Cardiac muscle cell (in vitro differentiated cells and primary cell): ENCODE data around the gene S100A14. TPM values are rescaled to one million over a fixed set of nuclear protein-coding genes. Genes with fewer than 3 reads are reported as not detected.

ENCODE experiments used
- DNase-seq, 2 donors: peaks; one replicate each; pipeline versions ENCODE4 v3.0.0 to v3.0.0-alpha.2; 2010 to 2017; ENCODE audit warnings: low read depth in 1 of 2, low spot score in 1 of 2
- H3K27ac ChIP-seq: fragments of 200-600 bp; sonication (generic); 2 replicates; pipeline ENCODE4 v1.5.1; 2016
- H3K27me3 ChIP-seq: fragments of 200-600 bp; sonication (generic); 2 replicates; pipeline ENCODE4 v1.6.0; 2016; ENCODE audit warnings: control low read depth
- H3K36me3 ChIP-seq: fragments of 200-600 bp; sonication (generic); 2 replicates; pipeline ENCODE4 v1.5.1; 2016; ENCODE audit warnings: control low read depth
- H3K4me1 ChIP-seq: fragments of 200-600 bp; sonication (generic); 2 replicates; pipeline ENCODE4 v1.8.1; 2017; ENCODE audit warnings: low read depth, mild to moderate bottlenecking, mixed run types
- H3K4me3 ChIP-seq: fragments of 200-600 bp; sonication (generic); 2 replicates; pipeline ENCODE4 v1.5.1; 2016; ENCODE audit warnings: mild to moderate bottlenecking
- H3K9me3 ChIP-seq: fragments of 200-600 bp; sonication (generic); 2 replicates; pipeline ENCODE4 v1.5.1; 2017; ENCODE audit warnings: low read depth, mild to moderate bottlenecking, control low read depth
- CTCF ChIP-seq: IDR thresholded peaks from 2 replicates; pipeline ENCODE4 v1.5.1; 2012; ENCODE audit warnings: low read depth, mild to moderate bottlenecking, low read length
- polyA plus RNA-seq: library from polyadenylated mRNA; unstranded; fragments of >200 nt; fragmentation: Nextera tagmentation; extraction: Ambion mirVana; gene quantifications from 2 replicates; pipeline ENCODE4 v1.2.1, GENCODE V29; 2016
- total RNA-seq: library from RNA; depleted of rRNA; stranded (reverse); fragments of >200 nt; gene quantifications from 2 replicates; pipeline ENCODE4 v1.2.3, GENCODE V29; 2016

The S100A14 gene
- total and polyA plus RNA-seq, 2 experiments from 2014 or later = 0.51 to 0.70 TPM

GRCh38 chr1:153638261-153638660, 22.1 kb upstream of the S100A14 start:
- no peak for DNase-seq
- Histone ChIP-seq H3K27ac (no peak overlapping the region), H3K4me3 (no peak overlapping the region), H3K36me3 (peaks cover 64% of the 10 kb centered on the region), H3K4me1 (peaks cover 20% of the 10 kb centered on the region), H3K27me3 (no peaks in the 10 kb centered on the region), H3K9me3 (no peaks in the 10 kb centered on the region)
- no peak for TF ChIP-seq CTCF

- peak overlapping the region; percentile 10 for H3K4me3 ChIP-seq
- no peak for TF ChIP-seq CTCF
Observed at GRCh38 chr1:153636312-153636711, 20.2 kb upstream of the S100A14 start.

GRCh38 chr1:153635872-153636271, 19.7 kb upstream of the S100A14 start:
- Histone ChIP-seq H3K27ac (peak overlapping the region; percentile 44), H3K27me3 (no peaks in the 10 kb centered on the region), H3K4me1 (peaks cover 20% of the 10 kb centered on the region), H3K4me3 (peak overlapping the region; percentile 10), H3K9me3 (no peaks in the 10 kb centered on the region), H3K36me3 (peaks cover 41% of the 10 kb centered on the region)
- no peak for DNase-seq
- TF ChIP-seq CTCF = no peak

More at GRCh38 chr1:153636312-153636711, 20.2 kb upstream of the S100A14 start:
- H3K27ac ChIP-seq = peak overlapping the region; percentile 44
- DNase-seq = no peak
- H3K4me1 ChIP-seq = peaks cover 20% of the 10 kb centered on the region
- peaks cover 45% of the 10 kb centered on the region for H3K36me3 ChIP-seq
- H3K27me3 ChIP-seq = no peaks in the 10 kb centered on the region
- no peaks in the 10 kb centered on the region for H3K9me3 ChIP-seq

GRCh38 chr1:153633754-153634665, 17.9 kb upstream of the S100A14 start, which contains the start of gene CHTOP:
TSS of gene CHTOP (plus strand) at chr1:153634066. CDS start at chr1:153636589, 2,523 bp downstream.
- Histone ChIP-seq H3K9me3 (no peaks in the 10 kb centered on the region), H3K36me3 (peaks cover 22% of the 10 kb centered on the region), H3K27me3 (no peaks in the 10 kb centered on the region), H3K4me1 (peaks cover 31% of the 10 kb centered on the region), H3K4me3 (peak within 1 kb of the TSS; percentile 85), H3K27ac (peak within 1 kb of the TSS; percentile 100)
- no peak for TF ChIP-seq CTCF
- peak; percentile 98 to 99 for DNase-seq

GRCh38 chr1:153633161-153633753, 17.1 kb upstream of the S100A14 start:
- H3K9me3 ChIP-seq = no peaks in the 10 kb centered on the region
- no peak overlapping the region for H3K4me3 ChIP-seq
- no peak for TF ChIP-seq CTCF
- H3K4me1 ChIP-seq = peaks cover 31% of the 10 kb centered on the region
- H3K27me3 ChIP-seq = no peaks in the 10 kb centered on the region
- H3K36me3 ChIP-seq = peaks cover 17% of the 10 kb centered on the region
- no peak for DNase-seq
- no peak overlapping the region for H3K27ac ChIP-seq
